ENCODE data around the gene RTN4IP1. TPM values are rescaled to one million over a fixed set of nuclear protein-coding genes. Genes with fewer than 3 reads are reported as not detected.

RTN4IP1 gene
- total and polyA plus RNA-seq, 9 of the 15 experiments (the other 6 are each of a cell fraction or from before 2014, with no cell fraction given), result 17.9 to 46.0 (median 22.2) TPM

GRCh38 chr6:106619223-106619622 is 10.1 kb downstream of the RTN4IP1 start (continued):
- TF ChIP-seq PATZ1 (CRISPR knock-in tag; IDR thresholded peaks at IDR 0.05; ENCODE audit: borderline replicate concordance) (no peak), CGGBP1 (CRISPR knock-in tag; IDR thresholded peaks at IDR 0.05) (no peak), ZNF699 (CRISPR knock-in tag; IDR thresholded peaks at IDR 0.05; ENCODE audit: insufficient replicate concordance) (no peak), TAF7 (tag; IDR thresholded peaks at IDR 0.05) (no peak), NFRKB (IDR thresholded peaks at IDR 0.05; ENCODE audit: low read depth) (no peak), TCF3 (CRISPR knock-in tag; IDR thresholded peaks at IDR 0.05) (no peak), SMARCA5 (IDR thresholded peaks at IDR 0.05) (no peak), THRA (IDR thresholded peaks at IDR 0.05) (no peak)

GRCh38 chr6:106618324-106618723 is 11.0 kb downstream of the RTN4IP1 start:
- no peak for FAIRE-seq
- CTCF ChIA-PET (ENCODE audit: low intra/inter-chr PET ratio), result no interaction called here
- Histone ChIP-seq H3K9ac (ENCODE audit: insufficient read depth in 1 of 2, low read depth in 2 of 2, low read length in 2 of 2) (no peak overlapping the region), H3K79me2 (ENCODE audit: control insufficient read depth, insufficient read depth, low read length) (no peaks in the 10 kb centered on the region), H3K4me1 (replicated peaks in 1 of 2; ENCODE audit: control insufficient read depth in 2 of 2, insufficient read depth in 2 of 2, low read length in 2 of 2) (no peaks in the 10 kb centered on the region), H3K4me2 (ENCODE audit: insufficient read depth, low read length) (no peak overlapping the region), H3K9me1 (ENCODE audit: control insufficient read depth, insufficient read depth, low read length) (no peaks in the 10 kb centered on the region), H4K20me1 (replicated peaks; ENCODE audit: control insufficient read depth, insufficient read depth, low read length) (no peaks in the 10 kb centered on the region), H3K27ac (ENCODE audit: extremely low read depth, low read depth, low read length) (no peak overlapping the region), H2AFZ (ENCODE audit: low read depth, low read length) (no peak overlapping the region), H3K4me3 (no peak overlapping the region), H3K27me3 (ENCODE audit: control insufficient read depth in 2 of 2, insufficient read depth in 2 of 2, low read length in 2 of 2) (no peaks in the 10 kb centered on the region), H3K9me3 (replicated peaks; ENCODE audit: control insufficient read depth, insufficient read depth, low read depth, low read length) (0 out of 2 replicates have a peak, but pooled peaks cover 2% of the 10 kb centered on the region), H3K36me3 (ENCODE audit: control insufficient read depth, insufficient read depth, low read length) (peaks cover 36% of the 10 kb centered on the region)
- TF ChIP-seq MCM7 (IDR thresholded peaks at IDR 0.05) (no peak), ZNF23 (CRISPR knock-in tag; IDR thresholded peaks at IDR 0.05) (no peak), TEAD1 (CRISPR knock-in tag; IDR thresholded peaks at IDR 0.05) (no peak), EP300 (IDR thresholded peaks at IDR 0.05; ENCODE audit: low read length) (no peak), ZNF764 (CRISPR knock-in tag; IDR thresholded peaks at IDR 0.05; ENCODE audit: low read depth) (no peak), PTTG1 (tag; IDR thresholded peaks at IDR 0.05; ENCODE audit: low read depth) (no peak), CREB5 (CRISPR knock-in tag; IDR thresholded peaks at IDR 0.05) (no peak)
- 59% methylated on average over 3 of the region's 3 CpGs for WGBS (ENCODE audit: insufficient coverage, low coverage, missing lambda C conversion rate)
- no TSS peak for BruUV-seq (replicated peaks)
- in situ Hi-C loops (cut with MboI) (no loop called here), intact Hi-C loops (cut with micrococcal nuclease) (no loop called here)
- no peak for DNase-seq (ENCODE audit: extremely low read depth in 1 of 4, low spot score in 3 of 4)
- POLR2A ChIA-PET, result interaction anchor here (0.9 to 1.1 kb wide), 2 partner anchors 10 kb away, joined by 3 read pairs; no protein-coding TSS in a partner anchor
- no peak for ATAC-seq

Measured in K562 (cell line).